ENCODE results near the gene SLC2A8. TPM values are rescaled to one million over a fixed set of nuclear protein-coding genes. Genes with fewer than 3 reads are reported as not detected.

Gene SLC2A8
- total RNA-seq, 1 experiment from 2014 or later: 55.7 TPM

- POLR2A ChIA-PET: no interaction called here
Observed at GRCh38 chr9:127370147-127370579, 26.8 kb upstream of the SLC2A8 start.

GRCh38 chr9:127370672-127371648 lies 26.0 kb upstream of the SLC2A8 start:
- no peak for DNase-seq (ENCODE audit: low read depth, low spot score)
- TF ChIP-seq REST (IDR thresholded peaks at IDR 0.05; ENCODE audit: insufficient read depth in 1 of 2, low read depth in 2 of 2, low read length in 1 of 2) (no peak), SIN3A (IDR thresholded peaks at IDR 0.05; ENCODE audit: borderline replicate concordance, insufficient read depth, low read depth, low read length) (no peak), CTCF (IDR thresholded peaks at IDR 0.05) (no peak), POLR2AphosphoS5 (IDR thresholded peaks at IDR 0.05; ENCODE audit: low read depth, low read length) (no peak)

More at GRCh38 chr9:127370147-127370579, 26.8 kb upstream of the SLC2A8 start:
- intact Hi-C loops (cut with micrococcal nuclease; ENCODE audit: unreplicated experiment) (no loop called here), in situ Hi-C loops (cut with HindIII; ENCODE audit: low pct_unique_long_range_greater_than_20kb, low sequenced_read_pairs) (no loop called here)
- H3K27me3 ChIP-seq (ENCODE audit: control insufficient read depth, insufficient read depth, low read length): no peaks in the 10 kb centered on the region
- CTCF ChIA-PET: no interaction called here
- H3K4me3 ChIP-seq (ENCODE audit: low read depth in 2 of 2, low read length in 2 of 2): no peak overlapping the region
- no peak overlapping the region for H3K27ac ChIP-seq (ENCODE audit: low read length)
- no TSS peak for BruUV-seq (replicated peaks)
- no peak for TF ChIP-seq POLR2AphosphoS5 (IDR thresholded peaks at IDR 0.05; ENCODE audit: low read depth, low read length)
- no peak for TF ChIP-seq REST (IDR thresholded peaks at IDR 0.05; ENCODE audit: insufficient read depth in 1 of 2, low read depth in 2 of 2, low read length in 1 of 2)
- no peak for TF ChIP-seq TCF7L2 (IDR thresholded peaks at IDR 0.05; ENCODE audit: low read depth, low read length)
- TF ChIP-seq SIN3A (IDR thresholded peaks at IDR 0.05; ENCODE audit: borderline replicate concordance, insufficient read depth, low read depth, low read length): no peak
- no peak for TF ChIP-seq CTCF (IDR thresholded peaks at IDR 0.05)
- no peaks in the 10 kb centered on the region for H3K36me3 ChIP-seq (ENCODE audit: control insufficient read depth, insufficient read depth, low read length)
- no peaks in the 10 kb centered on the region for H3K4me1 ChIP-seq (ENCODE audit: control insufficient read depth, insufficient read depth, low read length)
- H3K9me3 ChIP-seq (ENCODE audit: control insufficient read depth, insufficient read depth, low read depth, low read length): no peaks in the 10 kb centered on the region
- ATAC-seq: no peak
- no peak for DNase-seq (ENCODE audit: low read depth, low spot score)

More at GRCh38 chr9:127370672-127371648, 26.0 kb upstream of the SLC2A8 start:
- POLR2A ChIA-PET: no interaction called here
- BruUV-seq (replicated peaks): no TSS peak
- intact Hi-C loops (cut with micrococcal nuclease; ENCODE audit: unreplicated experiment): no loop called here
- no peaks in the 10 kb centered on the region for H3K4me1 ChIP-seq (ENCODE audit: control insufficient read depth, insufficient read depth, low read length)
- peak; percentile 34; the same call in 1 of the 2 replicates for ATAC-seq
- H3K27ac ChIP-seq (ENCODE audit: low read length): no peak overlapping the region
- H3K4me3 ChIP-seq (ENCODE audit: low read depth in 2 of 2, low read length in 2 of 2): no peak overlapping the region
- no peaks in the 10 kb centered on the region for H3K9me3 ChIP-seq (ENCODE audit: control insufficient read depth, insufficient read depth, low read depth, low read length)
- in situ Hi-C loops (cut with HindIII; ENCODE audit: low pct_unique_long_range_greater_than_20kb, low sequenced_read_pairs): no loop called here
- no peaks in the 10 kb centered on the region for H3K36me3 ChIP-seq (ENCODE audit: control insufficient read depth, insufficient read depth, low read length)
- no peaks in the 10 kb centered on the region for H3K27me3 ChIP-seq (ENCODE audit: control insufficient read depth, insufficient read depth, low read length)
- CTCF ChIA-PET: no interaction called here

All from Panc1 (cell line).